CD4-positive, alpha-beta T cell treated with Interleukin-6 for 4 hours (primary cell): Measurements from ENCODE around the gene ACTA2.

Source experiments
- DNase-seq: peaks from one replicate; pipeline ENCODE4 v3.0.0-alpha.2; 2020; ENCODE audit warnings: mixed read lengths

ACTA2 gene

DNA sequence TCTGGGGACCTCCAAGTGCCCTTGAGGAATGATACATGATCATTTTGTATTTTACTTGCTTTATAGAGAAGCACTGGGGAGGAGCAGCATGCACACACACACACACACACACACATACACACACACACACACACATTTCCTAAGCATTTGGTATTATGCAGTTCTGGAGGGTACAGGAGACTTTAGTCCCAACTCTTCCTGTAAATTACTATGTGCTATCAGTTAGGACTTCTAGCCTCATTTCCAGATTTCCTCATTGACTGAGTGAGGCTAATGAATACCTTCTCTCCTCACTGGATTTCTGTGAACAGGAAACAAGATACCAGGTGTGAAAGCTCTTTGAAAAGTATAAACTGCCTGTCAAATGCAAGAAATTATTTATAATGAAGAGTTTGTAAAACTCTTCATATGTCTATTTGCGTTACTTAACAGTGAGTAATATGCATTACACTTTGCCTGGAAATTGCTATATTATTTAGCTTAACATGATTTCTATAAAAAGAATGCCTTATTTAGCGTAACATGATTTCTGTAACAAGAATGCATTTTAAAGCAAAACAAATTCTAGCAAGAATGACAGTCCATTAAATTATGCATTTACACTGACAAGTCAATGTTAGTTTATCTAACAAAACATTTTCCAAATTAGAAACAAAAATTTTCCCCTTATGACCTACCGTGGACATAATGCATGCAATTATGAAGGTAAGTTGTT, 34.2 kb downstream of the ACTA2 start:
- DNase-seq: no peak

DNA sequence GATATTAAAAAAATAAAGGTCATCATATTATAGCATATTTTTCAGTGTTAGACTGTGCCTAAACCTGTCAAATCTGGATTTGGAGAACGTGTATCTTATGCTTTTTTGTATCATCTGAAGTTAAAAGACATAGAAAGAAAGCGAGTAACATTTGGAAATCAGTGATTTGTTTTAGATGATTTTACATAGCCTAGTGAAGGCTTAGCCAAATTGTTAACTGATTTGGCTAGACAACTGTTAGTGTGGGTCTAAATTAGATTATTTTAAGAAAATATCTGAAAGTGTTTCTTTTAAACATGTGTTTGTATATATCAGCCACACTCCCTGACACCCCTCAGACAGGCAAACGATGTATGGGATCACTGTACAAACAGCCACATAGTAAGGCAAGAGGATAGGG, 35.6 kb downstream of the ACTA2 start:
- DNase-seq: no peak

DNA sequence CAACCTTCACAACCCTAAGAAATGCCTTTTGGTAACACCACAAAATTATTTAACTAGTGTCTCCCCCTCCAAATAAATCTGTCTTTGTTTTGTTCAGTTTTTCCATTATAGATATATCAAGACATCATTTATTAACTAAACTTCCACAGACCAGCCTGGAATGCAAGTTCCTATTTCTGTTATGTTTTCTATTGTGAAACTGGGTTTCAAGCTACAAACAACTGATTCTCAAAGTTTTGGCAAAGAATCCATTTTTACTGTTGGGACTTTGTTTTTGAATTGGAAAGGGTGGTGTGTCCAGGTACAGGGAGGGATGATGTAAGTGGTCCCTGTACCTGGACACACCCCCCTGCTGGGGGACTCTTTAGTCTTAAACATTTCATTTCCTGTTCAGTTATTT, 36.3 kb downstream of the ACTA2 start:
- no peak for DNase-seq

- DNase-seq: no peak
These were observed 36.8 kb downstream of the ACTA2 start for GRCh38 chr10:88915781-88916180.

DNA sequence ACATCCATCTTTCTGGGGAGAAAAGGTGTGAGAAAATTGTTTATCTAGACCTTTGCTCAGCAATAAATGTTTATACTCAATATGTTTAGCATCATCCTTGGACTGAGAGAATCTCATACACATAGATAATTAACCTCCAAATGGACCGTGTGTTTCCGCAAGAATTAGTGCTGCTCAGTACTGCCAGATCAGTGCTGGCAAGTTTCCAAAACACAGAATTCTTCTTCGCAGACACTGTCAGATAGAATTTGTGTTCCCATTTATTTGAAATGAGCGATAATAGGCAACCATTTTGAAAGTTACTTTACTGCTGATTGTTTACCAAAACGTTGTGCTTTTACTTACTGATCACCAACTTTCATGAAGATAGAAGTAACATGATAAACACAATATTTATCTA, 38.8 kb downstream of the ACTA2 start:
- no peak for DNase-seq

DNA sequence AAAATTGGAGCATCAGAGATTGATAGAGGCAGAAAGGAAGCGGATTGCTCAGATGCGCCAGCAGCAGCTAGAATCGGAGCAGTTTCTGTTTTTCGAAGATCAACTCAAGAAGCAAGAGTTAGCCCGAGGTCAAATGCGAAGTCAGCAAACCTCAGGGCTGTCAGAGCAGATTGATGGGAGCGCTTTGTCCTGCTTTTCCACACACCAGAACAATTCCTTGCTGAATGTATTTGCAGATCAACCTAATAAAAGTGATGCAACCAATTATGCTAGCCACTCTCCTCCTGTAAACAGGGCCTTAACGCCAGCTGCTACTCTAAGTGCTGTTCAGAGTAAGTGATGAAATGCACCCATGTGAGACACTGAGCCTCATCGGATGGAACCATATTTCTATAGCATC, 39.4 kb downstream of the ACTA2 start:
- no peak for DNase-seq

GRCh38 chr10:88911851-88912250, 40.7 kb downstream of the ACTA2 start:
- no peak for DNase-seq

DNA sequence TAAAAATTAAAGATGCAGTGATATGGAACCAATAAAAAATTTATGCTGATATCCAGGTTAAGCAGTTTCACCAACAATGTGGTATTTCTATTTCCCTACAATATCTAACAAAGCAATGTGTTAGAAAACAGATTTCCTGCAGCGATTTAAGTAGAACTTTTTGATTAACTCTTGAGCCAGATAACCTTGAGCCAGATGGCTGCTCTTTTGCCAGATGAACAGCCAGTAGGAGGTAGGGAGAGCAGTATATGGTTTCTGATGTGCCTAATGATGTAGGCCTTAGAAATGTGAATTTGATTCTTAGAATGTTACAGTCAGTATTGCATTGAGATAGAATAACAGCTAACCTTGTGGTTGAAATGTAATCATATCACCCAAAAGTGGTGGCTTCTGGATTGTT, 41.5 kb downstream of the ACTA2 start:
- DNase-seq: no peak

- no peak for DNase-seq
These were observed 44.4 kb downstream of the ACTA2 start for GRCh38 chr10:88908194-88908593.

GRCh38 chr10:88906921-88907320, 45.7 kb downstream of the ACTA2 start:
- no peak for DNase-seq

- no peak for DNase-seq
These were observed 48.9 kb downstream of the ACTA2 start for GRCh38 chr10:88903715-88904114.

- no peak for DNase-seq
These were observed 50.4 kb downstream of the ACTA2 start for GRCh38 chr10:88901984-88902789.

DNA sequence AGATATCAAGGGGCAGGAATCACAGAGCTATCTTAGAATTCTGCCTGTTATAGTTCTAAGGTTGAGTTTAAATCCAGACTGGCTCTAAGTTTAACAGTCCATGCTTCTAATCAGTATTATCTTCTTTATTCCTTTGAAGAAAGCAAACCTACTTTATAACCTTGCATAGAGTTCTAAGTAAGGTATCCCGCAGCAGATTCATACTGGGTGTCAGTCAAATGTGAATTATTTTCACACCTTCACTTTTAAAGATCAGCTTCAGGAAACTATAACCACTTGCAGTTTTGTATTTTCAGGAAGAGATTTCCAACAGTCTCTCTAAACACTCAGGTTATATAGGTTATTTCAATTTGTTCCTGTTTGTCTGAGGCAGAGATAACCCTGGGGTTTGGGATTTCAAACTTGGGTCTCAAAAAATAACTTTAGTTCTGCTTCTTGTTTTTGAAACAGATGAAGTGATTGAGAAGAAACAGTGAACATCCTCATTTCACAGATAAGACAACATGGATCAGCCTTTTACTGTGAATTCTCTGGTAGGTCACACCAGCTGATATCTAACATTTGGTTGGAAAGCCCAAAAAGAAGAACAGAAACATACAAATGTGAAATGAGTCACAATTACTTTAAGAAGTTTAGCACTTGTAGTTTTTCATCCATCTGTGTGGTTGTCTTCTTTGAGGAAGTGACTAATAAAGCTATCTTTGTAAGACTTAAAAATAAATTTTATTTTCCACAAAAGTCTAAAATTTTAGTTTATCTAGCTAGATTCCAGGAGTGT, 51.2 kb downstream of the ACTA2 start:
- DNase-seq: no peak

- no peak for DNase-seq
These were observed 52.7 kb downstream of the ACTA2 start for GRCh38 chr10:88899886-88900285.

GRCh38 chr10:88898727-88899126, 53.8 kb downstream of the ACTA2 start:
- DNase-seq: no peak

DNA sequence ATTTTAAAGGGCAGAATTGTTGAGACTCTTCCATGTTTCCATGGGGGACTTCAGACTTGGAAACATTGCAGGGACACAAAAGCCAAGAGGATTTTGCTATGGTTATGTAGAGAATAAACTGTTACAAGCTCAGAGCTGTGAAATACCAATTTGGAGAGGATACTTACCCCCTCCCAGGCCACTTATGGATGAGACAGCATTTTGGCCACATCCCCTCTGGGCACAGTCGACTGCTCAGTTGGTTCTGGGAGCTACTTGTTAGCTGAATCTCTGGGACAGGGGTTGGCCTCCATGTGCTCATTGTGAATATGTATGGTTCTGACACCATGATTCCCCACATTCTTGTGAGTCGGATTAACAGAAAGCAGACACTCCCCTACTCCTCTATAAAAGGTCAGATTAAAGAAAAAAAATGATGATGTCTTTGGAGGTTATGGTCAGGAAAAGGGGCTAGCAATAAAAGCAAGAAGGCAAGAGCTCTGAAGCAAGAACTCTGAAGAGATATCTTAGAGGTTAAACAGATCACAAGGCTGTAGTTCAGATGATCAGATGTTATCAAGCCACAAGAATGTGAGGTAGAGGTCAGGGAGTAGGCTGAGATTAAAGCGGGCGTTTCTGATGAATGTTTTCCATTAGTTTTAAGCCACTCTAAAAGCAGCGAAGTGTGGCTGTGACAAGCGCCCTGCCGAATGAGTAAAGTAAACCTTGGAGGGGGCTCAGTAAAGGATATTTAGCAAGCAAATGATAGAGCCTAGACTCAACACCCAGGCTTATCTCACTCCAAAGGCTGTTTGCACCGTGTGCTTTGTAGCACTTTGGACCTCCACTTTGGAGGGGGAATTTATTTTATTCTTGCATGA, 55.3 kb downstream of the ACTA2 start:
- DNase-seq: no peak

- no peak for DNase-seq
These were observed 56.1 kb downstream of the ACTA2 start for GRCh38 chr10:88896372-88896993.

DNA sequence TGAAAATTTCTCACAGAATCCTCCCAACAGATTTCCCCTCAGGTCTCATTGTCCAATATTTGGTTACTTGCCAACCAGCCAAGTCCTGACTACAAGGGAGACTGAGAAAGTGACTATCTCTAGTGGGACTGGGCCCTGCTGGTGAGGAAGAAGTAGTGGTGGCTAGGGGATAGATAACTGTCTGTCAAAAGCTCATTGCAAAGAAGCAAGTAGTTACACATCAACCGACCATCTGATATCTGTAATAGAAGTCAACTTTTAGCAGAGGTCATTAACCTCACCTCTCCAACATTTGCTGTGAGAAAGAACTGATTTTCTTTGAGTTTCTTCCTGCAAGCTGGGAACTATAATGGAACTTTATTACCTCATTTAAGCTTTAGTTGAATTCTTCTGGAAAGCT, 57.3 kb downstream of the ACTA2 start:
- no peak for DNase-seq

- DNase-seq: no peak
These were observed 59.0 kb downstream of the ACTA2 start for GRCh38 chr10:88893611-88894010.

GRCh38 chr10:88892222-88892967, 60.2 kb downstream of the ACTA2 start:
- no peak for DNase-seq

DNA sequence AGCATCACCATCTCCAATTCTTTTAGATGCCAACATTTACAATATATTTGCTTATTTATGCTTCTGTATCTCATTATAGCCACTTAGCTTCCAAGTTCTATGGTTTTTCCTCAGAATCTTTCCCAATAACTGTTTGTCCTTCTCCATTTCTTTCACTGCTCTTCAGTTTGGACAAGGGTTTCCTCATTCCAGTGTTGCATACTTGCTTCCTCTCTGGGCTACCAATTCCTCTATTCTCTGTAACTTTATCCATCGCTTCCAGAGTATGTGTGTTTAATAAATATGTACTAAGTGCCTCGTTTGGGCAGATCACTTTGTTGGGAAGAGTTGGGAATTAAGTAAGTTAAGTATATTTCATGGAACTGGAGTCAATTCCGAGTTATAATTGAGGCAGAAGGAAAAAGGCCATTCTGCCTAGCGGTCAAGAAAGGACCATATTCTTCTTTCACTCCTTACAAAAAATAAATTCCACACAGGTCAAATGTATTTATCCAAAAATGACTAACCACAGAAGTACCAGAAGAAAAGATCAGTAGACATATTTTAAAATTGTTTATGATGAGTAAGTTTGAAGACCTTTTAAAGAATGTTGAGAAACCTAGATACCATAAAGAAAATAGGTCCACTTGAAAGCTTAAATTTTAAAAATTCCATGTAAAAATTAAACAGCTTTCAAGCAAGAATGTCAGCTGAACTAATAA, 61.7 kb downstream of the ACTA2 start:
- DNase-seq: no peak
